Activated naive CD4-positive, alpha-beta T cell treated with anti-CD3 and anti-CD28 coated beads, Interleukin-2, amount 10 ng/mL, durations not matched to agents 7 days and 5 days (primary cell): ENCODE results near the gene HSDL1.

Source experiments
- CTCF ChIA-PET: fragments of 350-600 bp; sonication (Branson Sonifier 250); formaldehyde crosslinking; loops from one replicate; lab custom pipeline; 2021; ENCODE audit warnings: antibody characterized with exemption; lab: Charles Lee
- DNase-seq: peaks from one replicate; pipeline ENCODE4 v3.0.0-alpha.2; 2020
- H3K27ac Mint-ChIP-seq: one replicate; pipeline ENCODE4 v1.8.0; 2021; ENCODE audit warnings: mild to moderate bottlenecking, moderate library complexity, mixed read lengths
- H3K27me3 Mint-ChIP-seq: one replicate; pipeline ENCODE4 v1.8.0; 2021; ENCODE audit warnings: mild to moderate bottlenecking, mixed read lengths
- H3K36me3 Mint-ChIP-seq: one replicate; pipeline ENCODE4 v1.8.0; 2021; ENCODE audit warnings: mixed read lengths
- H3K4me1 Mint-ChIP-seq: one replicate; pipeline ENCODE4 v1.8.0; 2021; ENCODE audit warnings: mixed read lengths
- H3K4me3 Mint-ChIP-seq: one replicate; pipeline ENCODE4 v1.8.0; 2021; ENCODE audit warnings: mild to moderate bottlenecking, moderate library complexity, mixed read lengths
- H3K9me3 Mint-ChIP-seq: one replicate; pipeline ENCODE4 v1.8.0; 2021; ENCODE audit warnings: mixed read lengths

HSDL1 gene

DNA sequence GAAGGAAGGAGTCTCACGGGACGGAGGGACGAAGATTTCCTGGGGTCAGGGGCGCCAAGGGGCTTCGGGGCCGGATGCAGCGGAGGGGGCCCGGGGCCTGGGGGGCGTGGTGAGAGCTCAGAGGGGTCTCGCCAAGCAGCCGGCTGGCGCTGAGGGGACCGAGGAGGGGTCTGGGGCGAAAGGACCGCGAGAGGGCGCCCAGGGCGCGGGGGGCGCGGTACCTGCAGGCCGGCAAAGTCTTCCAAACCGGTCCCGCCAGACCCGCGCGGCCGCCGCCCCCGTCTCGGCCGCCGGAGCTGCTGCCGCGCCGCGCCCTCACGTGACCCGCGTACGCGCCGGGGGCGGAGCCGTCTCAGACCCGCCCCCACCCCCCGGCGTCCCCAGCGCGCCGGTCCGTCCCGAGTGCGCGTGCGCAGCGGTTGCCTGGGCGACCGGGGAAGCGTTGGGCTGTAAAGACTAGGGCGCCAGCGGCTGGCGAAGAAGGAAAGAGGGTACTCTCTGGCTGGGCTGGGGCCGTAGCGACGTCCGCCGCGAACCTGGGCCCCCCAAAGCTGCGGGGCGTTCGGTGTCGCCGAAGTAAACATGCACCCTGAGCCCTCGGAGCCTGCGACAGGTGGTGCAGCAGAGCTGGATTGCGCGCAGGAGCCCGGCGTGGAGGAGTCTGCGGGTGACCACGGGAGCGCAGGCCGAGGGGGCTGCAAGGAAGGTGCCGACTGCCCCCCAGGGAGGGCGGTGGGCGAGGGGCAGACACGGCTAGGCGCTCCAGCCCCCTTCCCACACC lies at the start of gene HSDL1, which contains the start of gene DNAAF1:
Gene HSDL1 (minus strand): TSS at position 319 of the 781 bp plus-strand sequence. CDS start 13,856 bp downstream, outside the sequence.
Gene DNAAF1 (plus strand): TSS at position 450 of the 781 bp plus-strand sequence. CDS start 133 bp downstream, at position 583.
- H3K27ac Mint-ChIP-seq, result peak within 1 kb of the TSS; percentile 86
- peak within 1 kb of the TSS; percentile 95 for H3K4me3 Mint-ChIP-seq
- H3K4me1 Mint-ChIP-seq, result peaks cover 20% of the 10 kb centered on the region
- H3K9me3 Mint-ChIP-seq, result no peaks in the 10 kb centered on the region
- H3K36me3 Mint-ChIP-seq, result peaks cover 3% of the 10 kb centered on the region
- DNase-seq, result peak; percentile 94
- peaks cover 32% of the 10 kb centered on the region for H3K27me3 Mint-ChIP-seq
- CTCF ChIA-PET, result interaction anchor here (1.0 kb wide), 1 partner anchor 31 kb away, joined by 3 read pairs; no protein-coding TSS in a partner anchor

DNA sequence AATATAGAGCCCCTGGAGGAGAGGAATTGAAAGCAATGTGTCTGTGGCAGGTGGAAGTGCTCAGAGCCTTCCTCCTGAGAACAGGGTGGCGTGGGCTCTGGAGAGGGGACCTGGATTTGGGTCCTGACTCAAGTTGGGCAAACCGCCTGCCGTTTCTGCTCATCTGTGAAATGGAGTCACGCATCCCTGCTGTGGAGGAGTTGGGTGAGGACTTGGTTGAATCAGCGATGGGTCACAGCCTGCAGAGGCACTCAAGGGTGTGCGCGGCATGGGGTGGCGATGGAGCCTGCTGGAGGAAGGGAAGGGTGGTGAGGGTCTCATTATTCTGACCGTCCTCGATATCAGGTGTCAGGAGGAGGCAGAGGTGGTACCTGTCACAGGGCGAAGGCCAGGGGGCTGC lies 49.0 kb upstream of the HSDL1 start:
- no peak for DNase-seq
- CTCF ChIA-PET, result no interaction called here
- peaks cover 1% of the 10 kb centered on the region for H3K27me3 Mint-ChIP-seq
- H3K9me3 Mint-ChIP-seq, result no peaks in the 10 kb centered on the region
- peaks cover 22% of the 10 kb centered on the region for H3K4me1 Mint-ChIP-seq
- peak overlapping the region; percentile 24 for H3K4me3 Mint-ChIP-seq
- H3K27ac Mint-ChIP-seq, result peak overlapping the region; percentile 85
- H3K36me3 Mint-ChIP-seq, result no peaks in the 10 kb centered on the region

DNA sequence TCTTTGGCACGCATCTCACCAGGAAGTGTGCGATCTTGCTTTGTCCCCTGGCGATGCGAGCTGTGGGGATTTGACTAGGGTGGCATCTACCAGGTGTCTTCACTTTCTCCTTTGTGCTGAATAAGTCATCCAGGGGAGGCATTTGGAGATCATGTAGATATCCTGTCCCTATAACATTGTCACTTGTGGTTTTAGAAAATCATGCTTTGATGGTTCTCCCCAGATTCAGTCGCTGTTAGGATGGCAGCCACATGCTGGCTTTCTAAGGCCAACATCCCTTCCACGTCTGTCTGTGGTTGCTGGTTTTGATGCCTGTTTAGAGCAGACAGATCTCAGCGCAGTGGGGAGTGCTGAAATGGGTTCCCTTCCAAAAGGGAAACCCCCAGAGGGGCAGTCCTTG lies 48.5 kb upstream of the HSDL1 start:
- peak overlapping the region; percentile 24 for H3K4me3 Mint-ChIP-seq

DNA sequence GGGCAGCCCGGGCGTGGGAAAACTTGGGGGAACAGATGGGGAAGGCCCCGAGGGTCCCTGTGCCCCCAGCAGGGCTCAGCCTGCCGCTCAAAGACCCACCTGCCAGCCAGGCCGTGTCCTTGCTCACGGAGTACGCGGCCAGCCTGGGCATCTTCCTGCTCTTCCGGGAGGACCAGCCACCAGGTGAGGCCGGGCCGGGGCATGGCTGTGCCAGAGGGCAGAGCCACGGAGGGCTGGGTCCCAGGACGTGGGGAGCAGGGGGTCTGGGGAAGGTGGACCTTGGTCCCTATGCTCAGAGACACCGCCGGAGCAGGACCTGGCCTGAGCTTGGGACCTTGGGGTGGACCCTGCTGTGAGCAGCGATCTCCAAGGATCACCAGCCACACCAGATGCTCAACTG lies 46.5 kb upstream of the HSDL1 start:
- H3K4me1 Mint-ChIP-seq, result peaks cover 25% of the 10 kb centered on the region

More for the DNA sequence above, 48.5 kb upstream of the HSDL1 start:
- Mint-ChIP-seq H3K9me3 (no peaks in the 10 kb centered on the region), H3K27me3 (no peaks in the 10 kb centered on the region), H3K27ac (peak overlapping the region; percentile 85), H3K4me1 (peaks cover 22% of the 10 kb centered on the region), H3K36me3 (no peaks in the 10 kb centered on the region)
- peak; percentile 43 for DNase-seq
- CTCF ChIA-PET, result no interaction called here

DNA sequence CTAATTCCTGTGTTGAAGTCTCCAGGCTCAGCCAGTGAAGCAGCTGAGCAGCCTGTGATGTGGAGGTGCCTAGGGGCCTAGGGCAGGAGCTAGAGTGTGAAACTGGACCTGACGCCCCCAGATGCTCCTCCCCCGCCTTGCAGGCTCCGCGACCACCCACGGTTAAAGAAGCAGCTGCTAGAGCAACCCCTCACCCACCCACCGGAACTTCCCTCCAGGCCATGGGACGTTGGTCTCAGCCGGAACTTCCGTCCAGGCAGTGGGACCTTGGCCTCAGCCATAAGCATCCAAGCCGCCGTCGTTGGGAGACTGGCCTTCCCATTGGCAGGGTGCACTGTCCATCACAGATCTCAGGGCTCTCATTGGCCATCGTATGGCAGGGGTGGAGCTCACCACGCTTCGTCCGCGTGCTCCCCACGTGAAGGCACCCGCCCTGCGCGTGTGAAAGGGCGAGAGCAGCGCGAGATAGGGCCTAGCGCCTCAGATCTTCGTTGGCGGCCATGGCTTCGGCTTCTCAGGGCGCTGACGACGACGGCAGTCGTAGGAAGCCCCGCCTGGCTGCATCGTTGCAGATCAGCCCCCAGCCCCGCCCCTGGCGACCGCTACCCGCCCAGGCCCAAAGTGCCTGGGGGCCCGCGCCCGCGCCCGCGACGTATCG lies 45.9 kb upstream of the HSDL1 start, which contains the start of gene ADAD2:
Gene ADAD2 (plus strand): TSS at position 427 of the 658 bp plus-strand sequence. CDS start 74 bp downstream, at position 501.
- no peak within 1 kb of the TSS for H3K27ac Mint-ChIP-seq
- DNase-seq, result no peak
- no peak within 1 kb of the TSS for H3K4me3 Mint-ChIP-seq
- H3K27me3 Mint-ChIP-seq, result no peaks in the 10 kb centered on the region
- H3K4me1 Mint-ChIP-seq, result peaks cover 30% of the 10 kb centered on the region
- H3K36me3 Mint-ChIP-seq, result peaks cover 4% of the 10 kb centered on the region
- H3K9me3 Mint-ChIP-seq, result no peaks in the 10 kb centered on the region
- CTCF ChIA-PET, result no interaction called here

More for the DNA sequence above, 46.5 kb upstream of the HSDL1 start:
- Mint-ChIP-seq H3K27me3 (no peaks in the 10 kb centered on the region), H3K9me3 (no peaks in the 10 kb centered on the region), H3K4me3 (no peak overlapping the region), H3K36me3 (peaks cover 4% of the 10 kb centered on the region), H3K27ac (no peak overlapping the region)
- CTCF ChIA-PET, result no interaction called here
- DNase-seq, result no peak

DNA sequence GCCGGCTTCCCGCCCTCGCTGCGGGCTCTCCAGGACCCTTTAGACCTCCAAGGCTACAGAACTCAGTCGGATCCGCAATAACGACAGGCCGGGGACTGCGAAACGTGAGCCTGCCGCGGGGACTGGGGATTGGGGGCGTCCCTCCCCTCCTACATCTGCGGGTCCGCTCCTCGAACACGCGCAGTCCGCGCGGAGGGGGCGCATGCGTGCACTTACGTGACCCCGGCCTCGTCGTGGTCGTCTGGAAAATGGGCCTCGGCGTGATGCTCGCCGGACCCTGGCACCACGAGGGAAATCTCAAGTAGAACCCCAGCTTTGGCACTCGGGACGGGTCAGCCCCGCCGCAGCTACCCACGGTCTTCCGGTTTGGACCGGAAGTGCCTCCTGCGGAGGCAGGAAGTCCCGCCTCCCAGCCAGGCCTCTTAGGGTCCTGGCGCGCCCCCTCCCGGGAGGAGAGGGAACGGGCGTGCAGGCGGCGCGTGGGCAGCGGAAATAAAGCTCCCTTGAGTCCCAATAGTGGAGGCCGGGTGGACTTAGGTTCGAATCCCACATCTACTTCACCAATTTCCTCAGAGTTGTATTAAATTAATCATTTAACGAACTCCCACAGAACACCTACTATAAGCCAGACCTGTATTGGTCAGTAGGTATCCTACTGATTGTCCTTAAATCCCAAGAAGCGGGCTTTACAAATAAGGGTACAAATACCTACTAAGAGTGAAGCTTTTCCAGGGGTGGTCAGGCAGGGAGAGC lies 41.9 kb upstream of the HSDL1 start, which contains the start of gene TAF1C:
Gene TAF1C (minus strand): TSS at position 373 of the 753 bp plus-strand sequence. CDS start 2,069 bp downstream, outside the sequence.
- Mint-ChIP-seq H3K36me3 (peaks cover 17% of the 10 kb centered on the region), H3K27me3 (no peaks in the 10 kb centered on the region), H3K4me3 (peak within 1 kb of the TSS; percentile 88), H3K27ac (peak within 1 kb of the TSS; percentile 85), H3K4me1 (peaks cover 25% of the 10 kb centered on the region), H3K9me3 (no peaks in the 10 kb centered on the region)
- peak; percentile 91 for DNase-seq
- CTCF ChIA-PET, result interaction anchor here (0.7 to 4.7 kb wide), 28 partner anchors 9 to 514 kb away, joined by 3 to 40 read pairs (median 4); partner anchors contain the start of gene MBTPS1

DNA sequence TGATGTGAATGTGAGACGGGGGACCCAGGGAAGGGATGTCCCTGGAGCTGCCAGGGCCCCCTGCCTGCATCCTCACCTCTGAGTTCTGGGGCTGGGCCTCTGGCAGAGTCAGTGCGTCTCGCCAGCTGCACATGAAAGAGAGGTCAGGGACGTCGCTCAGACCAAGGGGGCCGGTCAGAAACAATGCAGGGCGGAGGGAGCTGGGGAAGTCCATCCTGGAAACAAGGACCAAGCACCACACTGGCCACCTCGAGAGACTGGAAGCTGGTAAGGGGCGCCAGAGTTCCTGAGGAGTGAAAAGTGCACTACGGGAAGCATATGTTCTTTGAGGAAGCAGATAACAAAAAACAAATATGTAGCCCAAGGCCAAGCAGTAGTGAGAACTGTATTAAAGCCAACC lies 39.8 kb upstream of the HSDL1 start:
- Mint-ChIP-seq H3K4me1 (peaks cover 25% of the 10 kb centered on the region), H3K27me3 (no peaks in the 10 kb centered on the region)
- CTCF ChIA-PET, result interaction anchor here (4.7 kb wide), 1 partner anchor 8 kb away, joined by 40 read pairs; no protein-coding TSS in a partner anchor

DNA sequence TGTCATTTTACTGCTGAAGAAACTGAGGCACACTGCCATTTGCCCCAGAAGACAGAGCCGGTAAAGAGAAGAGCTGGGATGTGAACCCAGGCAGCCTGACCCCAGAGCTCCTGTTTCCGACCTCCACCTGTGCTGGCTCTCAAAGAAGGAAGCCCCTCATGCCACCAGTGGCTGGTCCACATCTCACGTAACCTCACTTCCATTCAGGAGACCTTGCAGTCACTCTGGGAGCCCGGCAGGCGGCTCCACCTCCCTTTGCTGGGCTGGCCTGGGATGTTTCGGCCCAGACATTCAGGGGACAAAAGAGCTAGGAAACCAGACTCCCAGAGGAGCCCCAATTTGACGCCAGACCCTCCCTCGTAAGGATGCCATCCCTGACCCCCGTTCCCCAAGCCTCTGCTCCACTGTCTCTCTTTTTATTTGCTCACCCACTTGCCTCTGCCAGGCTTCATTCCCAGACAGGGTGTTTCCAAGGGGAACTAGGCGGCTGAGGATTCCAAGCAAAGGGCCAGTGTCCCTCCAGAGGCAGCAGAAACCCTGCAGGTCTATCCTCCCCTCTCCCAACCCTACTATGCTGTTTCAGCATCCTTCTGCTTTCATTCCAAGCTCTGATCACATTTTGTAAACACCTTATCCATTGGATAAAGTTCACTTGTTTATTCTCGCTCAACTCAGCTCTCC lies 39.1 kb upstream of the HSDL1 start:
- Mint-ChIP-seq H3K9me3 (no peaks in the 10 kb centered on the region), H3K27me3 (no peaks in the 10 kb centered on the region), H3K4me1 (peaks cover 25% of the 10 kb centered on the region), H3K27ac (no peak overlapping the region), H3K4me3 (no peak overlapping the region), H3K36me3 (peaks cover 20% of the 10 kb centered on the region)
- CTCF ChIA-PET, result interaction anchor here (4.7 kb wide), 1 partner anchor 8 kb away, joined by 40 read pairs; no protein-coding TSS in a partner anchor
- DNase-seq, result no peak

More for the DNA sequence above, 39.8 kb upstream of the HSDL1 start:
- H3K27ac Mint-ChIP-seq, result no peak overlapping the region
- no peaks in the 10 kb centered on the region for H3K9me3 Mint-ChIP-seq
- H3K36me3 Mint-ChIP-seq, result peaks cover 20% of the 10 kb centered on the region
- H3K4me3 Mint-ChIP-seq, result peak overlapping the region; percentile 88
- no peak for DNase-seq

DNA sequence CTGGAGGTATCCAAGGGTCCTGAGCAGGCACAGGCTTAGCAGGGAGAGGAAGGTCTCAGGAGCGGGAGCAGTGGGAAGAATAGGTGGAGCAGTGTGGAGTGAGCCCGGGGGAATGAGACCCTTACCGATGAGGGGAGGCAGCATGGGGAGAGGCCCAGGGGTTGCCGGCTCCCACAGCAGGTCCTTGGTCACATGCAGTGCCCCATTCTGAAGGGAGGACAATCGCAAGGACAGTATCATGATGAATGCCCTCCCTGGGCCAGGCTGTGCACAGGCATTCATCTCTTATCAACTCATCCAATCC lies 38.5 kb upstream of the HSDL1 start:
- no peaks in the 10 kb centered on the region for H3K27me3 Mint-ChIP-seq
- H3K4me3 Mint-ChIP-seq, result no peak overlapping the region

DNA sequence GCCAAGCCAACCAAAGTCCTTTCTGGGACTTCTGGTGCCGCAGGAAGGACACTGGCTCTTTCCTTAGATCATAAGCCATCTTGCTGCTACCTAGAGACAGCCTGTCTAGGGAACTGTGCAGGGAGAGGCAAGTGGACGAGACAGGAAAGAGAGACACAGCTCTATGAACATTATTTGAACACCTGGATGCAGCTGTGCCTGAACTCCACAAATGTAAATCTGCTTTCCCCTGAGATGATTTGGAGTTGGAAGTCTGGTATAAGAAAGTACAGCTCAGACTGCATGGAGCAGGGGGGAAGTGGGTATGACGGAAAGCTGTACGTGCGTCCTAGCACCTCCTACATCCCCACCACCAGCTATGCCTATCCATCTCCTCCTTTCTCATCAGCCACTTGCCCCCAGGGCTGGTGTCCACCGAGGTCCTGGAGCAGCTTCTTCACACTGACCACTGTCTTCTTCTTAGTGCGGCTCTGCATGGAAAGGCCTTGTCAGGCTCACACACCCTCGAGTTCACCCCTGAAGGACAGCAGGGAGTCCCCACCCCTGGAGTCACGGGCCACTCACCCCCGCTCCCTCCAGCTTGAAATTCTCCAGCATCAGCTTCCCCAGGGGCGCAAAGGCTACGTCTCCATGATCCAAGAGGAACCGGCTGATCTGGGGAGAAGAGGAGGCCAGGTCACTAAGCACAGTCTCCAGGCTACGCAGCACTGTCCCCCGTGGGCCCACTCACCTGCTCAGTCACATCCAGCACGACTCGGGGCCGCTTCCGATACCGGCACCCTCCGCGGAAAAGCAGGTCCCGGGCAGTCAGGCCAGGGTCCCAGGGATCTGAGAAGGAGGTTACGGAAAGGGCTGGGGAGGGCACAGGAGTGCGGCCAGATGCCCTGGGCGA lies 37.9 kb upstream of the HSDL1 start:
- no peak overlapping the region for H3K4me3 Mint-ChIP-seq
- CTCF ChIA-PET, result interaction anchor here (1.0 to 4.7 kb wide), 3 partner anchors 6 to 117 kb away, joined by 3 to 40 read pairs (median 3); no protein-coding TSS in a partner anchor
- no peaks in the 10 kb centered on the region for H3K27me3 Mint-ChIP-seq
- no peaks in the 10 kb centered on the region for H3K9me3 Mint-ChIP-seq
- peaks cover 21% of the 10 kb centered on the region for H3K36me3 Mint-ChIP-seq
- peaks cover 25% of the 10 kb centered on the region for H3K4me1 Mint-ChIP-seq
- no peak for DNase-seq
- H3K27ac Mint-ChIP-seq, result no peak overlapping the region

More for the DNA sequence above, 38.5 kb upstream of the HSDL1 start:
- Mint-ChIP-seq H3K9me3 (no peaks in the 10 kb centered on the region), H3K4me1 (peaks cover 25% of the 10 kb centered on the region), H3K27ac (no peak overlapping the region), H3K36me3 (peaks cover 20% of the 10 kb centered on the region)
- DNase-seq, result no peak
- CTCF ChIA-PET, result interaction anchor here (4.7 kb wide), 1 partner anchor 7 kb away, joined by 40 read pairs; no protein-coding TSS in a partner anchor

DNA sequence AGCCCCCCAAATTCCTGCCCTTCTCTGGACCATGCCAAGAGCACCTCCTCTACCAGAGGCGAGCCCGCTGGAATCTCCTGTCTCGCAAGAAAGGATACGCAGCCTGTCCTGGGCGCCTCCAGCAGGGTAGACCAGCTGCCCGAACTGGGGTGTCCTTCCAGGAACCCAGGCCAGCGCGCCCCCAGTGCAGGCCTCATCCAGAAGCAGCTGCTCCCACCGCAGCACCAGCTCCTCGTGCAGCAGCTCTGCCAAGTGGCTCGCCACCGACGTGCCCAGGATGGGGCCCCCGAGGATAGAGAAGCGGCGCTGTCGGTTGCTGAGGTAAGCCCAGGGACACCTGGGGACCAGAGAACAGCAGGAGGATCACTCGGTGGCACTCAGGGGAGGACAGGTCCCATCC lies 37.1 kb upstream of the HSDL1 start:
- Mint-ChIP-seq H3K36me3 (peaks cover 21% of the 10 kb centered on the region), H3K27ac (no peak overlapping the region), H3K4me3 (no peak overlapping the region), H3K4me1 (peaks cover 25% of the 10 kb centered on the region), H3K9me3 (no peaks in the 10 kb centered on the region), H3K27me3 (no peaks in the 10 kb centered on the region)
- CTCF ChIA-PET, result interaction anchor here (1.0 kb wide), 2 partner anchors 99 to 116 kb away, joined by 3 read pairs; no protein-coding TSS in a partner anchor
- no peak for DNase-seq

DNA sequence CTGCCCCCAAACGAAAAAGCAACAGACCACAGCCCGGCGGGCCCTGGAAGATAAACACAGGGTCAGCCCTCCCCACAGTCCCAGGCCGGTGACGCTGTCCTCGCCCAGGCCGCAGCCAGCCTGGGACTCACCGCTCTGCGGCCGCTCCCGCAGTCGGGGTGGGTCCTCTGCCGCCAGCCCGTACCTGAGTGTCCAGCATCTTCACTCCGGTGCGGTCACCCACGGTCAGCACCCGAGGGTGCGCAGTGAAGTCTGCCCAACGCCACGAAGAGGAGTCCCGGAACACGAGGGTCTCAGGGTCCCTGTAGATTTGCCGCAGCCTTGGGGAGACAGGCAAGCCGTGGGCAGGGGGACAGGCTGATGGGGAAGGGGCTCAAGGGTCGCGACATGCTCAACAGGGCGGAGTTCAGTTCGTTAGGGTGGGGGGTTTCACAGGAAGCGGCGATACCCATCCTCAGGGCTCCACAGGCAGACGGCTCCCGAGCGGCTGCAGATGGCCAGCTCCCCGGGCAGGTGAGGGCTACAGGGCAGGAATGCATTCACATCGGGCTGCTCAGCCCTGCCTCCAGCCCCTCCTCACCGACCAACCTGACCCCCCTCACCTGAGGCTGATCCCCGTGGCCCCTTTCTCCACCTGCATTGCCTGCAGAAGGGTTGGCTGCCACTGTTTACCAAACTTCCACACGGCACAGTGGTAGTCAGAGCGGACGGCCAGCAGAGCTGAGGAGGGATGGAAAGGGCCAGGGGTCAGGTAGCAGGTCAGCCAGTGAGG lies 36.4 kb upstream of the HSDL1 start:
- DNase-seq, result no peak
- H3K36me3 Mint-ChIP-seq, result peaks cover 17% of the 10 kb centered on the region
- CTCF ChIA-PET, result interaction anchor here (1.4 kb wide), 1 partner anchor 97 kb away, joined by 3 read pairs; no protein-coding TSS in a partner anchor
- H3K27ac Mint-ChIP-seq, result no peak overlapping the region
- H3K27me3 Mint-ChIP-seq, result no peaks in the 10 kb centered on the region
- H3K4me3 Mint-ChIP-seq, result no peak overlapping the region
- H3K9me3 Mint-ChIP-seq, result no peaks in the 10 kb centered on the region
- peaks cover 22% of the 10 kb centered on the region for H3K4me1 Mint-ChIP-seq
